WTC11 (cell line): ENCODE measurements around the gene CRYBA4.

Experiments
- CREB1 ChIP-seq: sonication (generic); formaldehyde crosslinking; IDR thresholded peaks from 2 replicates; pipeline ENCODE4 v1.8.0; 2023; ENCODE audit warnings: mild to moderate bottlenecking, missing genetic modification reagents
- CTCF ChIP-seq: fragments of 200-600 bp; IDR thresholded peaks from 2 replicates; pipeline ENCODE4 v1.8.0; 2022; ENCODE audit warnings: antibody characterized with exemption
- E2F5 ChIP-seq: sonication (generic); formaldehyde crosslinking; IDR thresholded peaks from 2 replicates; pipeline ENCODE4 v1.8.1; 2022; ENCODE audit warnings: mild to moderate bottlenecking, moderate library complexity, missing genetic modification reagents
- ESRRA ChIP-seq: sonication (generic); formaldehyde crosslinking; IDR thresholded peaks from 2 replicates; pipeline ENCODE4 v1.8.1; 2022; ENCODE audit warnings: mild to moderate bottlenecking, missing genetic modification reagents, borderline replicate concordance
- FOXJ3 ChIP-seq: sonication (generic); formaldehyde crosslinking; IDR thresholded peaks from 2 replicates; pipeline ENCODE4 v1.9.0; 2021; ENCODE audit warnings: missing genetic modification reagents, mild to moderate bottlenecking, borderline replicate concordance
- JUN ChIP-seq: sonication (generic); formaldehyde crosslinking; IDR thresholded peaks from 2 replicates; pipeline ENCODE4 v1.8.0; 2023; ENCODE audit warnings: mild to moderate bottlenecking, missing genetic modification reagents
- KAT7 ChIP-seq: sonication (generic); formaldehyde crosslinking; IDR thresholded peaks from 2 replicates; pipeline ENCODE4 v1.8.1; 2023; ENCODE audit warnings: missing genetic modification reagents, mild to moderate bottlenecking, borderline replicate concordance
- SP1 ChIP-seq: sonication (generic); formaldehyde crosslinking; conservative IDR thresholded peaks from 2 replicates; pipeline ENCODE4 v1.8.1; 2022; ENCODE audit warnings: missing genetic modification reagents
- TCF7 ChIP-seq: sonication (generic); formaldehyde crosslinking; IDR thresholded peaks from 2 replicates; pipeline ENCODE4 v1.8.0; 2022; ENCODE audit warnings: mild to moderate bottlenecking, low read depth, missing genetic modification reagents, moderate library complexity
- TP53 ChIP-seq: sonication (generic); formaldehyde crosslinking; IDR thresholded peaks from 2 replicates; pipeline ENCODE4 v1.8.1; 2023; ENCODE audit warnings: mild to moderate bottlenecking, missing genetic modification reagents
- USF1 ChIP-seq: sonication (generic); formaldehyde crosslinking; IDR thresholded peaks from 2 replicates; pipeline ENCODE4 v1.8.0; 2022; ENCODE audit warnings: mild to moderate bottlenecking, missing genetic modification reagents
- USF2 ChIP-seq: sonication (generic); formaldehyde crosslinking; IDR thresholded peaks from 2 replicates; pipeline ENCODE4 v1.8.1; 2023; ENCODE audit warnings: mild to moderate bottlenecking, missing genetic modification reagents, moderate library complexity
- ZNF671 ChIP-seq: fragments of 250-450 bp; sonication (Bioruptor Pico); IDR thresholded peaks from 2 replicates; pipeline ENCODE4 v1.8.0; 2021; ENCODE audit warnings: mild to moderate bottlenecking

- TF ChIP-seq CREB1 (CRISPR knock-in tag), result no peak
- no peak for TF ChIP-seq ZNF671
- TF ChIP-seq CTCF, result no peak
- TF ChIP-seq ESRRA (CRISPR knock-in tag), result no peak
- no peak for TF ChIP-seq E2F5
- TF ChIP-seq KAT7 (CRISPR knock-in tag), result no peak
- no peak for TF ChIP-seq FOXJ3 (CRISPR knock-in tag)
- TF ChIP-seq TP53 (CRISPR knock-in tag), result no peak
- no peak for TF ChIP-seq USF2 (CRISPR knock-in tag)
- TF ChIP-seq TCF7 (CRISPR knock-in tag), result no peak
- TF ChIP-seq JUN (CRISPR knock-in tag), result no peak
- no peak for TF ChIP-seq SP1 (CRISPR knock-in tag)
- no peak for TF ChIP-seq USF1 (CRISPR knock-in tag)
Observed at GRCh38 chr22:26615149-26615548, 6.6 kb upstream of the CRYBA4 start.
